Smooth muscle cell (in vitro differentiated cells): Measurements from ENCODE around the gene ACTL8. TPM values are rescaled to one million over a fixed set of nuclear protein-coding genes. Genes with fewer than 3 reads are reported as not detected.

ENCODE experiments used
- DNase-seq: peaks from one replicate; lab custom pipeline; 2025; ENCODE audit not compliant: unreplicated experiment; lab: John Stamatoyannopoulos, UW
- H2AFZ ChIP-seq: fragments of 200-600 bp; sonication (generic); 2 replicates; pipeline ENCODE4 v1.6.0; 2016; ENCODE audit warnings: antibody characterized with exemption, low read depth, mild to moderate bottlenecking
- H3F3A ChIP-seq: fragments of 200-600 bp; sonication (generic); 2 replicates; pipeline ENCODE4 v1.6.0; 2017; ENCODE audit warnings: antibody characterized with exemption, low read depth
- H3K27ac ChIP-seq: fragments of 200-600 bp; sonication (generic); 2 replicates; pipeline ENCODE4 v1.5.1; 2016; ENCODE audit warnings: low read depth, mild to moderate bottlenecking
- H3K27me3 ChIP-seq: fragments of 200-600 bp; sonication (generic); 2 replicates; pipeline ENCODE4 v1.6.1; 2016; ENCODE audit warnings: low read depth, mild to moderate bottlenecking
- H3K36me3 ChIP-seq: fragments of 200-600 bp; sonication (generic); 2 replicates; pipeline ENCODE4 v1.5.1; 2016; ENCODE audit warnings: low read depth
- H3K4me1 ChIP-seq: fragments of 200-600 bp; sonication (generic); 2 replicates; pipeline ENCODE4 v1.5.1; 2016; ENCODE audit warnings: low read depth
- H3K4me2 ChIP-seq: fragments of 200-600 bp; sonication (generic); 2 replicates; pipeline ENCODE4 v1.6.0; 2016; ENCODE audit warnings: mild to moderate bottlenecking
- H3K4me3 ChIP-seq: fragments of 200-600 bp; sonication (generic); 2 replicates; pipeline ENCODE4 v1.5.1; 2016; ENCODE audit warnings: mild to moderate bottlenecking
- H3K79me2 ChIP-seq: fragments of 200-600 bp; sonication (generic); 2 replicates; pipeline ENCODE4 v1.6.0; 2016; ENCODE audit warnings: low read depth, mild to moderate bottlenecking
- H3K9ac ChIP-seq: fragments of 200-600 bp; sonication (generic); 2 replicates; pipeline ENCODE4 v1.6.0; 2016; ENCODE audit warnings: low read depth
- H3K9me3 ChIP-seq: fragments of 200-600 bp; sonication (generic); replicated peaks from 2 replicates; pipeline ENCODE4 v1.5.1; 2016; ENCODE audit warnings: low read depth
- H4K20me1 ChIP-seq: fragments of 200-600 bp; sonication (generic); 2 replicates; pipeline ENCODE4 v1.6.0; 2016; ENCODE audit warnings: low read depth
- CTCF ChIP-seq: fragments of 200-600 bp; sonication (generic); IDR thresholded peaks from 2 replicates; pipeline ENCODE4 v1.5.1; 2017; ENCODE audit warnings: borderline replicate concordance, mild to moderate bottlenecking, antibody characterized with exemption; ENCODE audit not compliant: insufficient read depth, poor library complexity, severe bottlenecking
- WGBS: methylation state at CpG from one replicate; pipeline ENCODE4 v1.1.7; 2016; ENCODE audit warnings: low lambda C conversion rate; 5-methylcytosine and 5-hydroxymethylcytosine counted together
- polyA plus RNA-seq: library from polyadenylated mRNA; unstranded; fragments of >200 nt; fragmentation: Nextera tagmentation; extraction: Ambion mirVana; gene quantifications from 2 replicates; pipeline ENCODE4 v1.2.1, GENCODE V29; 2016
- total RNA-seq: library from RNA; depleted of rRNA; stranded (reverse); fragments of >200 nt; gene quantifications from 2 replicates; pipeline ENCODE4 v1.2.3, GENCODE V29; 2014

The ACTL8 gene
- total and polyA plus RNA-seq, 2 experiments from 2014 or later: 0.13 TPM; not detected in 1

GRCh38 chr1:17733661-17734060 lies 21.5 kb upstream of the ACTL8 start:
- Histone ChIP-seq H3K9me3 (no peaks in the 10 kb centered on the region), H3K4me1 (no peaks in the 10 kb centered on the region), H3K36me3 (no peaks in the 10 kb centered on the region), H3K27me3 (no peaks in the 10 kb centered on the region), H3K4me2 (no peak overlapping the region), H3K79me2 (no peaks in the 10 kb centered on the region), H3F3A (no peaks in the 10 kb centered on the region), H2AFZ (no peak overlapping the region), H3K9ac (no peak overlapping the region), H4K20me1 (no peaks in the 10 kb centered on the region), H3K27ac (no peak overlapping the region), H3K4me3 (no peak overlapping the region)
- no peak for DNase-seq
- 86% methylated on average over 21 of the region's 21 CpGs for WGBS
- TF ChIP-seq CTCF: no peak

DNA sequence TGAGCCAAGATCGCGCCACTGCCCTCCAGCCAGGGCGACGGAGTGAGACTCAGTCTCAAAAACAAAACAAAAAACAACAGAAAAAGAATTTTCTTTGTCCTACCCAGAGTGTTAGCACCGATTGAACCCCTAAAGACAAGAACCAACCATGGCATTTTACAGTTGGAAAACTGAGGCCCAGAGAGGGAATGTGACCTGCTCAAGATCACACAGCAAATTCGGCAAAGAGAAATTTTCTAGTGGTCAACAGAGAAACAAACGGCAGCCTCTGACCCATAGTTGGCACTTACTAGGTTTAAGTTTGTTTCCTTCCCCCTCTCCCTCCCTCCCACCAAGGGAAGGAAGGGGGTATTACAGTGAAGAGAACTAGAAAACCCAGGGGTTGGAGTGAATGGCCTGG lies 20.5 kb upstream of the ACTL8 start:
- Histone ChIP-seq H3K4me1 (no peaks in the 10 kb centered on the region), H3K4me3 (no peak overlapping the region), H3K4me2 (no peak overlapping the region), H3K9me3 (no peaks in the 10 kb centered on the region), H3F3A (no peaks in the 10 kb centered on the region), H3K36me3 (no peaks in the 10 kb centered on the region), H3K9ac (no peak overlapping the region), H4K20me1 (no peaks in the 10 kb centered on the region), H3K79me2 (no peaks in the 10 kb centered on the region), H3K27ac (no peak overlapping the region), H2AFZ (no peak overlapping the region), H3K27me3 (no peaks in the 10 kb centered on the region)
- 90% methylated on average over 7 of the region's 7 CpGs for WGBS
- no peak for DNase-seq
- TF ChIP-seq CTCF: no peak

GRCh38 chr1:17735348-17735747 lies 19.8 kb upstream of the ACTL8 start:
- Histone ChIP-seq H3K4me1 (no peaks in the 10 kb centered on the region), H3K79me2 (no peaks in the 10 kb centered on the region), H3F3A (no peaks in the 10 kb centered on the region), H4K20me1 (no peaks in the 10 kb centered on the region), H3K4me2 (no peak overlapping the region), H3K27ac (no peak overlapping the region), H2AFZ (no peak overlapping the region), H3K4me3 (no peak overlapping the region), H3K9me3 (no peaks in the 10 kb centered on the region), H3K36me3 (no peaks in the 10 kb centered on the region), H3K27me3 (peaks cover 5% of the 10 kb centered on the region), H3K9ac (no peak overlapping the region)
- TF ChIP-seq CTCF: no peak
- DNase-seq: no peak
- 88% methylated on average over 2 of the region's 2 CpGs for WGBS

DNA sequence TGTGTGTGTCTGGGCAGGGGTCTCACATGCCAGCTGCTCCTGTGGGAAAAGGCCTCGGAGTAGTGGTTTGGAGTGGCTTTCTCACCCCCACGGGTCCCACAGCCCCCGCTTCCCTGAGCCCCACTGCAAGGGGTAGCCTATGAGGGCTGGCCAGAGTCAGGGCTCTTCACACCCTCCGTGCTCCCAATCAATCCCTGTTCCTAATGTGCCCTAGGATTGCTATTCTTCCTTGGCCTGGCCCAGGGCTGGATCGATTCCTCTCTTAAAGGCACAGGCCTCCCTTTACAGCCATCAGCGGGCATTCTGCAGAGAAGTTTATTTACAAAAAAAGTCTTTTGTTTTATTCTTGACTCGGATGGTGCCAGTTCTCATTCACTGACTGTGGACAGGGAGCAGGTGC lies 19.3 kb upstream of the ACTL8 start:
- TF ChIP-seq CTCF: no peak
- H3K4me3 ChIP-seq: no peak overlapping the region
- H3K79me2 ChIP-seq: no peaks in the 10 kb centered on the region
- no peaks in the 10 kb centered on the region for H4K20me1 ChIP-seq
- peaks cover 9% of the 10 kb centered on the region for H3K27me3 ChIP-seq
- H3K9ac ChIP-seq: no peak overlapping the region
- H3K27ac ChIP-seq: no peak overlapping the region
- 89% methylated on average over 7 of the region's 7 CpGs for WGBS
- no peaks in the 10 kb centered on the region for H3K36me3 ChIP-seq
- no peaks in the 10 kb centered on the region for H3K9me3 ChIP-seq
- no peak overlapping the region for H2AFZ ChIP-seq
- no peak for DNase-seq
- H3F3A ChIP-seq: no peaks in the 10 kb centered on the region
- H3K4me1 ChIP-seq: no peaks in the 10 kb centered on the region
- H3K4me2 ChIP-seq: no peak overlapping the region
